ENCODE measurements around the gene PEDS1. TPM values are rescaled to one million over a fixed set of nuclear protein-coding genes. Genes with fewer than 3 reads are reported as not detected.

The PEDS1 gene
- total and polyA plus RNA-seq, 2 of the 8 experiments (the other 6 are each of a cell fraction or from before 2014, with no cell fraction given): 28.9 to 75.9 TPM

- POLR2A ChIA-PET (ENCODE audit: partially characterized antibody): interaction anchor here (0.6 to 8.7 kb wide), 14 partner anchors 12 to 59 kb away, joined by 3 to 87 read pairs (median 3); partner anchors contain the start of gene PEDS1
- Histone ChIP-seq H2AFZ (ENCODE audit: low read length) (peak within 1 kb of the TSS; percentile 87; the same call in 1 of the 2 replicates), H4K91ac (replicated peaks; ENCODE audit: insufficient read length, low read length) (no peak within 1 kb of the TSS), H3K9me3 (ENCODE audit: insufficient read depth in 2 of 2, low read depth in 1 of 2, low read length in 1 of 2) (no peaks in the 10 kb centered on the region), H3K4ac (replicated peaks; ENCODE audit: insufficient read length, low read depth, low read length) (peak within 1 kb of the TSS; percentile 36), H2BK120ac (replicated peaks; ENCODE audit: low read depth, low read length) (no peak within 1 kb of the TSS), H3K79me2 (ENCODE audit: control insufficient read depth in 1 of 2, insufficient read depth in 2 of 2, low read length in 2 of 2) (peaks cover 40 to 60% of the 10 kb centered on the region in 2 experiments), H3K9ac (replicated peaks in 1 of 4; ENCODE audit: extremely low read depth in 1 of 4, low read depth in 3 of 4, low read length in 3 of 4) (peak within 1 kb of the TSS; percentile 78 to 98 (median 88)), H3K36me3 (ENCODE audit: control insufficient read depth in 2 of 4, insufficient read depth in 4 of 4, low read length in 3 of 4) (peaks cover 0 to 3% (median 0%) of the 10 kb centered on the region in 4 experiments; a peak in 1 of 8 replicates), H3K4me1 (replicated peaks in 1 of 4; ENCODE audit: control insufficient read depth in 3 of 4, insufficient read depth in 4 of 4, low read length in 3 of 4) (peaks cover 3 to 16% (median 9%) of the 10 kb centered on the region in 4 experiments; a peak in 6 of 7 replicates), H3K14ac (ENCODE audit: insufficient read length) (no peak within 1 kb of the TSS), H2BK15ac (ENCODE audit: low read length) (no peak within 1 kb of the TSS), H3K56ac (replicated peaks; ENCODE audit: insufficient read length, low read depth, low read length) (peak within 1 kb of the TSS; percentile 59), H3K4me2 (ENCODE audit: insufficient read depth in 1 of 2, low read depth in 2 of 2, low read length in 2 of 2) (peak within 1 kb of the TSS; percentile 85 to 88), H3K27me3 (replicated peaks in 1 of 4; ENCODE audit: control insufficient read depth in 3 of 4, extremely low read depth in 1 of 4, insufficient read depth in 3 of 4, low read length in 3 of 4) (no peaks in the 10 kb centered on the region), H3K23ac (ENCODE audit: insufficient read length) (no peak within 1 kb of the TSS), H3K4me3 (ENCODE audit: extremely low read depth in 1 of 4, insufficient read depth in 2 of 4, low read depth in 3 of 4, low read length in 4 of 4) (peak within 1 kb of the TSS; percentile 60 to 94 (median 92)), H3K79me1 (ENCODE audit: low read depth, low read length) (peaks cover 13% of the 10 kb centered on the region), H2BK20ac (ENCODE audit: low read length) (0 out of 2 replicates have a peak within 1 kb of the TSS, but pooled peaks have one; percentile 25), H2BK5ac (ENCODE audit: low read depth, low read length) (peak within 1 kb of the TSS; percentile 80), H4K5ac (ENCODE audit: insufficient read length, low read depth, low read length) (peak within 1 kb of the TSS; percentile 100), H2BK12ac (ENCODE audit: low read depth, low read length) (0 out of 2 replicates have a peak within 1 kb of the TSS, but pooled peaks have one; percentile 52), H4K20me1 (replicated peaks in 1 of 2; ENCODE audit: control insufficient read depth in 1 of 2, insufficient read depth in 2 of 2, low read length in 2 of 2) (peaks cover 10 to 19% of the 10 kb centered on the region in 2 experiments), H3K18ac (ENCODE audit: extremely low read depth, low read length) (peak within 1 kb of the TSS; percentile 13), H3K23me2 (ENCODE audit: low read depth, low read length) (peaks cover 10% of the 10 kb centered on the region), H4K8ac (ENCODE audit: extremely low read depth, insufficient read depth, low read length) (peak within 1 kb of the TSS; percentile 94), H3K27ac (ENCODE audit: low read depth, low read length) (peak within 1 kb of the TSS; percentile 91), H2AK5ac (ENCODE audit: low read depth, low read length) (0 out of 2 replicates have a peak within 1 kb of the TSS, but pooled peaks have one; percentile 44)
- FAIRE-seq (no peak), DNase-seq (ENCODE audit: low read depth in 1 of 2, low spot score in 2 of 2) (peak; percentile 41 to 88)
- WGBS, 2 experiments (ENCODE audit: extremely low coverage in 1 of 2, insufficient coverage in 1 of 2, insufficient read length in 1 of 2, insufficient replicate concordance in 2 of 2, low coverage in 1 of 2, low lambda C conversion rate in 2 of 2, missing lambda C conversion rate in 1 of 2): 2% methylated on average over 24 of the region's 70 CpGs; no CpG with 5 or more reads in 1 of the 2 experiments
- CTCF ChIA-PET (ENCODE audit: partially characterized antibody): interaction anchor here (0.6 to 2.8 kb wide), 14 partner anchors 8 to 134 kb away, joined by 3 to 17 read pairs (median 4); partner anchors contain the start of genes CEBPB and PEDS1
- TF ChIP-seq PHF8 (conservative IDR thresholded peaks at IDR 0.05; ENCODE audit: low read depth, low read length) (peak; percentile 90), SP2 (IDR thresholded peaks at IDR 0.05; ENCODE audit: low read length) (no peak), KDM5A (IDR thresholded peaks at IDR 0.05; ENCODE audit: low read length) (peak; percentile 66; the same call in 1 of the 2 replicates), ASH2L (IDR thresholded peaks at IDR 0.05; ENCODE audit: low read length) (peak; percentile 81), CBX8 (IDR thresholded peaks at IDR 0.05; ENCODE audit: borderline replicate concordance, low read depth, low read length) (no peak), JUND (IDR thresholded peaks at IDR 0.05; ENCODE audit: low read length) (no peak), RFX5 (IDR thresholded peaks at IDR 0.05; ENCODE audit: borderline replicate concordance, low read depth, low read length) (no peak), YY1 (IDR thresholded peaks at IDR 0.05; ENCODE audit: low read depth, low read length) (peak; percentile 92)
These were observed 40.8 kb downstream of the PEDS1 start, which contains the start of gene UBE2V1 for GRCh38 chr20:50112512-50113419. Gene UBE2V1, minus strand, starts transcription at chr20:50113150. Its CDS starts 22 bp downstream, at chr20:50113128.
